Right renal pelvis (tissue), 4 donors: ENCODE results near the gene GUCA2A. TPM values are rescaled to one million over a fixed set of nuclear protein-coding genes. Genes with fewer than 3 reads are reported as not detected.

Source experiments
- DNase-seq, 4 donors: peaks; one replicate each; pipeline ENCODE4 v3.0.0-alpha.2; 2013; ENCODE audit warnings: low read depth in 4 of 4, low spot score in 3 of 4, missing footprints in 1 of 4
- polyA plus RNA-seq, 4 donors: library from polyadenylated mRNA; unstranded; fragments of 120-200 nt; gene quantifications; one replicate each; pipeline ENCODE4 v1.2.1, GENCODE V29; 2013; ENCODE audit not compliant: insufficient read length in 4 of 4

The GUCA2A gene
- polyA plus RNA-seq, 4 donors: not detected

- no peak for DNase-seq
Observed at GRCh38 chr1:42158189-42158588, 6.4 kb downstream of the GUCA2A start.

- DNase-seq: no peak
Observed at GRCh38 chr1:42157667-42158066, 6.9 kb downstream of the GUCA2A start.

GRCh38 chr1:42155362-42155761 is 9.2 kb downstream of the GUCA2A start:
- DNase-seq: no peak

- DNase-seq: no peak
Observed at GRCh38 chr1:42154685-42155084, 9.9 kb downstream of the GUCA2A start.

- DNase-seq: no peak
Observed at GRCh38 chr1:42153624-42154023, 10.9 kb downstream of the GUCA2A start.

GRCh38 chr1:42152907-42153600 is 11.5 kb downstream of the GUCA2A start, which contains the start of gene GUCA2B:
GUCA2B (plus strand) TSS chr1:42153410; CDS start chr1:42153451, 41 bp downstream.
- DNase-seq: no peak

GRCh38 chr1:42152119-42152518 is 12.4 kb downstream of the GUCA2A start:
- no peak for DNase-seq

GRCh38 chr1:42150651-42151050 is 13.9 kb downstream of the GUCA2A start:
- no peak for DNase-seq

GRCh38 chr1:42148166-42148565 is 16.4 kb downstream of the GUCA2A start:
- no peak for DNase-seq

- peak; percentile 34 to 67 (median 58) for DNase-seq
Observed at GRCh38 chr1:42146626-42147320, 17.8 kb downstream of the GUCA2A start.

- DNase-seq: no peak
Observed at GRCh38 chr1:42145764-42146625, 18.6 kb downstream of the GUCA2A start.

- DNase-seq: no peak
Observed at GRCh38 chr1:42145389-42145716, 19.2 kb downstream of the GUCA2A start.

GRCh38 chr1:42144711-42145388 is 19.7 kb downstream of the GUCA2A start:
- no peak for DNase-seq

- DNase-seq: no peak
Observed at GRCh38 chr1:42143896-42144710, 20.4 kb downstream of the GUCA2A start.

- DNase-seq: no peak
Observed at GRCh38 chr1:42142894-42143675, 21.5 kb downstream of the GUCA2A start.

- DNase-seq: no peak
Observed at GRCh38 chr1:42141978-42142377, 22.6 kb downstream of the GUCA2A start.

GRCh38 chr1:42140191-42140590 is 24.4 kb downstream of the GUCA2A start:
- no peak for DNase-seq

- DNase-seq: no peak
Observed at GRCh38 chr1:42139444-42139843, 25.1 kb downstream of the GUCA2A start.

GRCh38 chr1:42138586-42138985 is 26.0 kb downstream of the GUCA2A start:
- no peak for DNase-seq
